GM12878 (cell line): ENCODE results near the gene LHFPL4.
"Not testable (repeated sequence)": the region's sequence is repeated elsewhere in the genome, so short reads cannot be mapped to it uniquely, and the experiment has no call there.

ENCODE experiments used
- EZH2 ChIP-seq: IDR thresholded peaks from 2 replicates; pipeline ENCODE4 v1.6.1; 2012; ENCODE audit warnings: low read depth, mild to moderate bottlenecking, control low read depth, inconsistent platforms, low read length, borderline replicate concordance; ENCODE audit not compliant: control insufficient read depth
- HDAC6 ChIP-seq: fragments of 200-600 bp; sonication (generic); IDR thresholded peaks from one replicate; pipeline ENCODE4 v1.8.0; 2017; ENCODE audit warnings: antibody characterized with exemption; ENCODE audit not compliant: unreplicated experiment
- SIX5 ChIP-seq: IDR thresholded peaks from 2 replicates; pipeline ENCODE4 v1.6.1; 2011; ENCODE audit warnings: mild to moderate bottlenecking, low read depth, low read length, moderate library complexity; ENCODE audit not compliant: severe bottlenecking

- not testable (repeated sequence) for TF ChIP-seq SIX5, HDAC6, EZH2
Observed at GRCh38 chr3:9560056-9560455, 6.4 kb upstream of the LHFPL4 start.
